ENCODE results near the gene FGGY.

FGGY gene

GRCh38 chr1:59505596-59506028, 208.7 kb downstream of the FGGY start (continued):
- TF ChIP-seq ZNF645 (tag by site-specific recombination; IDR thresholded peaks at IDR 0.05) = no peak
- TF ChIP-seq ZNF626 (tag by site-specific recombination; IDR thresholded peaks at IDR 0.05) = no peak
- no peak for TF ChIP-seq YY1 (tag by site-specific recombination; IDR thresholded peaks at IDR 0.05)
- TF ChIP-seq ZIC2 (tag by site-specific recombination; IDR thresholded peaks at IDR 0.05) = no peak
- TF ChIP-seq SALL2 (tag by site-specific recombination; IDR thresholded peaks at IDR 0.05; ENCODE audit: borderline replicate concordance) = no peak
- no peak for TF ChIP-seq BCL6B (tag by site-specific recombination; IDR thresholded peaks at IDR 0.05)
- TF ChIP-seq ZNF157 (tag by site-specific recombination; IDR thresholded peaks at IDR 0.05) = peak; percentile 28; the same call in 1 of the 2 replicates
- TF ChIP-seq WT1 (tag by site-specific recombination; IDR thresholded peaks at IDR 0.05) = no peak
- TF ChIP-seq ZEB2 (tag by site-specific recombination; IDR thresholded peaks at IDR 0.05) = 0 out of 2 replicates have a peak, but pooled peaks have one; percentile 26
- TF ChIP-seq ZNF350 (tag by site-specific recombination; IDR thresholded peaks at IDR 0.05) = no peak
- TF ChIP-seq ZNF211 (tag by site-specific recombination; IDR thresholded peaks at IDR 0.05; ENCODE audit: low read depth) = no peak
- no peak for TF ChIP-seq ZFP69B (tag by site-specific recombination; IDR thresholded peaks at IDR 0.05)
- peak; percentile 25; the same call in 1 of the 2 replicates for TF ChIP-seq HIC1 (tag by site-specific recombination; IDR thresholded peaks at IDR 0.05)
- TF ChIP-seq GLIS2 (tag by site-specific recombination; IDR thresholded peaks at IDR 0.05) = no peak
- no peak for TF ChIP-seq ZNF174 (tag by site-specific recombination; IDR thresholded peaks at IDR 0.05)
- no peak for TF ChIP-seq ZBTB20 (tag by site-specific recombination; IDR thresholded peaks at IDR 0.05)
- TF ChIP-seq FEZF1 (tag by site-specific recombination; IDR thresholded peaks at IDR 0.05) = peak; percentile 42; the same call in 1 of the 2 replicates
- TF ChIP-seq PRDM6 (tag by site-specific recombination; IDR thresholded peaks at IDR 0.05) = peak; percentile 24; the same call in 1 of the 2 replicates
- no peak for TF ChIP-seq YY2 (tag by site-specific recombination; IDR thresholded peaks at IDR 0.05)
- TF ChIP-seq ZNF362 (tag by site-specific recombination; IDR thresholded peaks at IDR 0.05) = no peak
- no peak for TF ChIP-seq ZNF660 (tag by site-specific recombination; IDR thresholded peaks at IDR 0.05)
- no peak for TF ChIP-seq ZNF398 (tag by site-specific recombination; IDR thresholded peaks at IDR 0.05)
- TF ChIP-seq ZNF549 (tag by site-specific recombination; IDR thresholded peaks at IDR 0.05) = no peak
- TF ChIP-seq KLF17 (tag by site-specific recombination; IDR thresholded peaks at IDR 0.05) = no peak
- TF ChIP-seq ZBTB44 (tag by site-specific recombination; IDR thresholded peaks at IDR 0.05) = no peak
- no peak for TF ChIP-seq ZBTB21 (tag by site-specific recombination; IDR thresholded peaks at IDR 0.05)
- peak; percentile 99 for TF ChIP-seq SP7 (tag by site-specific recombination; IDR thresholded peaks at IDR 0.05)
- TF ChIP-seq ZNF335 (tag by site-specific recombination; conservative IDR thresholded peaks at IDR 0.05) = no peak
- TF ChIP-seq ZFHX2 (tag by site-specific recombination; conservative IDR thresholded peaks at IDR 0.05) = peak; percentile 73

All from HEK293 (cell line).